NCI-H2196 treated with DMSO at 0.1 percent for 48 hours (cell line): ENCODE data around the gene PPP1R15A.
"Not testable (repeated sequence)": the region's sequence is repeated elsewhere in the genome, so short reads cannot be mapped to it uniquely, and the experiment has no call there.

Experiments
- DNase-seq: peaks from one replicate; lab custom pipeline; 2025; ENCODE audit not compliant: unreplicated experiment; lab: John Stamatoyannopoulos, UW

PPP1R15A gene

DNA sequence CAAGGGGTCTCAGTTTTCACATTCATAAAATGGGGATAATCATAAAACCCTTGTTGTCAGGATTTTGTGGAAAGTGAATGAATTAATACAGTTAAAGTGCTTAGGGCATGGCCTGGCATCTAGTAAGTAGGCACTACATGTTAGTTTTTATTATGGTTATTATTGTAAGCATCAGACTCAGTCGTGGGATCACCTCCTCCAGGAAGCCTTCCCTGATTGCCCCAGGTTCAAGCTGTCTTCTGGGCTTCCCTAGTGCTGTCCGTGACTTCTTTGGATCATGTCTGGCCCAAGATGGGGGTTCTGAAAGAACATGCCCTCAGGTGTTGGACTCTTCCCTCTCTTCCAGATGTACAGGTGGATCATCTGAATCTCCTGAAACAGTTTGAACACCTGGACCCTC is 38.6 kb downstream of the PPP1R15A start:
- DNase-seq: no peak

DNA sequence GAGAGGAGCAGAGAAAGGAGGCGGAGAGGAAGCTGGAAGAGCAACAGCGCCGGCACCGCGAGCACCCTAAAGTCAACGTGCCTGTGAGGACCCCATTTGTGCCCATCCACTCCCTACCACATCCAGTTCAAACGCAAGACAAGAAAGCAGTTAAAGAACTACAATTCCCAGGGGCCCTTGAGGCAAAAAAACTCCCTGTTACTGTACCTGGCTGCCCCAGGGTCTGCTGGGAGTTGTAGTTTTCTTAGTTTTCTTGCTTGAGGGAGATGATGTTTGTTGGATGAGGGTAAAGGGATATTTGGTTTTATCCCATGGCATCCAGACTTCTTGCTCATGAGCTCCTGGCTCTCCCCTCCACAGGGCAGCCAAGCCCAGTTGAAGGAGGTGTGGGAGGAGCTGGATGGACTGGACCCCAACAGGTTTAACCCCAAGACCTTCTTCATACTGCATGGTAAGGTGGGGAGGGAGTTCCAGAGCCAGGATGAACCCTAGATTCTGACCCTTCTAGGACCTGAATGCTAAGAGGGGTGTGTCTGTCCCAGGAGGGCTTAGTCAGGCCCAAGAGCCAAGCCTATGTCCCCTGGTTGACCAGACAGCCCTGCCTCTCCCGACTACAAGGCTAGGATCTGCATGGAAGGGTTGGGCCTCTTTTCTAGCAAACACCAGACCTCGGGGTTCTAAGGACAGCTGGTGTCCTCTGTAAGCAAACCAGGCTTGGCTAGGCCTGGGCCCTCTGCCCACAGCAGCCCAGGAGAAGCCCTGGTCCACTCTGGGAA is 41.1 kb downstream of the PPP1R15A start:
- DNase-seq: peak; percentile 21

DNA sequence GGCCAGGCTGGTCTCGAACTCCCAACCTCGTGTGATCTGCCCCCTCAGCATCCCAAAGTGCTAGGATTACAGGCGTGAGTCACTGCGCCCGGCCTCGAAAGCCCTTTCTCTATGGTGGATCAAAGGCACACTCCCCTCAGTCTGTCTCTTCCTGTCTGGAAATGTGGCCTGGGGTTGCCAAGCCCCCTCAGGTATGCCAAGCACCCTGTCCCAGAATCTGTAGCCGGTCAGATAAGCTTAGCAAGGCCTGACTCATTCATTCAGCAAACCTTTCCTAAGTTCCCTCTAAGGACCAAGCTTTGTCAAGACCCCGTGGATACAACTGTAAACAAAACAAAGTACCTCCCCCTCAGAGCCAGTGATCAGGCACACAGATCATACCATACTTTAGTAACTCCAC is 42.0 kb downstream of the PPP1R15A start:
- no peak for DNase-seq

GRCh38 chr19:48915757-48916156 is 43.5 kb downstream of the PPP1R15A start:
- DNase-seq: peak; percentile 73

- DNase-seq: no peak
Measured at GRCh38 chr19:48918071-48918470, 45.9 kb downstream of the PPP1R15A start.

- DNase-seq: no peak
Measured at GRCh38 chr19:48918801-48919247, 46.6 kb downstream of the PPP1R15A start.

DNA sequence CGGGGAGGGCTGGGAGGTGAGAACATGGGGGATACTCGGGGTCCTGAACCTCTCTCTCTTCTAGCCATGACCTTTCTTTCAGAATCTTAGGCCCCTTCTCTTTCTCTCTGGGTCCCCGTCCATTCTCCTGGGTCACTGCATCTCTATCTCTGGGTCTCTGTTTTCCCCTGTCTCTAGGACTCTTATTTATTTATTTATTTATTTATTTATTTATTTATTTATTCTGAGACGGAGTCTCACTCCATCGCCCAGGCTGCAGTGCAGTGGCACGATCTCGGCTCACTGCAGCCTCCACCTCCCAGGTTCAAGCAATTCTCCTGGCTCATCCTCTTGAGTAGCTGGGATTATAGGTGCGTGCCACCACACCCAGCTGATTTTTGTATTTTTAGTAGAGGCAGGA is 47.0 kb downstream of the PPP1R15A start:
- DNase-seq: not testable (repeated sequence)

- no peak for DNase-seq
Measured at GRCh38 chr19:48920949-48921348, 48.7 kb downstream of the PPP1R15A start.

DNA sequence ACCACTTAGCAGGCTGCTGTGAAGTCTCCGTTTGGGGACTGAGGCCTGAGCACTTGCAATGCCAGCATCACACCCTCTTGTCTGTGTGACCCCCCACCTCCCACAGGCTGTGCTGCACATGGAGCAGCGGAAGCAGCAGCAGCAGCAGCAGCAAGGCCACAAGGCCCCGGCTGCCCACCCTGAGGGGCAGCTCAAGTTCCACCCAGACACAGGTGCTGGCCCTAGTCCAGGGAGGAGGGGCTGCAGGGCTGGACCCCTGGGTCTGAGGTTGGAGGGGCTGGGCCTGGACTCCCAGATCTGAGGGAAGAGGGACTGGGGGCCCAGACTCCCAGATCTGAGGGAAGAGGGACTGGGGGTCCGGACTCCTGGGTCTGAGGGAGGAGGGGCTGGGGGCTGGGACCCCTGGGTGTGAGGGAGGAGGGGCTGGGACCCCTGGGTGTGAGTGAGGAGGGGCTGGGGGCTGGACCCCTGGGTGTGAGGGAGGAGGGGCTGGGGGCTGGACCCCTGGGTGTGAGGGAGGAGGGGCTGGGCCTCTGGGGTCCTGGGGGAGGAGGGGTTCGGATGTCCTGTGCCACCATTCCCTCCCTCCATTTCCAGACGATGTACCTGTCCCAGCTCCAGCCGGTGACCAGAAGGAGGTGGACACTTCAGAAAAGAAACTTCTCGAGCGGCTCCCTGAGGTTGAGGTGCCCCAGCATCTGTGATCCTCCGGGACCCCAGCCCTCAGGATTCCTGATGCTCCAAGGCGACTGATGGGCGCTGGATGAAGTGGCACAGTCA is 49.7 kb downstream of the PPP1R15A start:
- no peak for DNase-seq

GRCh38 chr19:48922548-48923490 is 50.6 kb downstream of the PPP1R15A start:
- no peak for DNase-seq

- DNase-seq: no peak
Measured at GRCh38 chr19:48925240-48925843, 53.1 kb downstream of the PPP1R15A start.
